Renal pelvis (tissue), 4 donors: ENCODE data around the gene COL23A1. TPM values are rescaled to one million over a fixed set of nuclear protein-coding genes. Genes with fewer than 3 reads are reported as not detected.

Experiments used
- DNase-seq: peaks from one replicate; pipeline ENCODE4 v3.0.0-alpha.2; 2013
- polyA plus RNA-seq, 3 donors: library from polyadenylated mRNA; unstranded; fragments of 120-200 nt; gene quantifications; one replicate each; pipeline ENCODE4 v1.2.1, GENCODE V29; 2013; ENCODE audit not compliant: insufficient read length in 3 of 3

COL23A1 gene
- polyA plus RNA-seq, 3 donors = 6.3 to 9.0 (median 7.1) TPM

- peak; percentile 57 for DNase-seq
Measured at GRCh38 chr5:178476972-178477754, 113.0 kb downstream of the COL23A1 start.

- DNase-seq = no peak
Measured at GRCh38 chr5:178476531-178476930, 113.7 kb downstream of the COL23A1 start.

DNA sequence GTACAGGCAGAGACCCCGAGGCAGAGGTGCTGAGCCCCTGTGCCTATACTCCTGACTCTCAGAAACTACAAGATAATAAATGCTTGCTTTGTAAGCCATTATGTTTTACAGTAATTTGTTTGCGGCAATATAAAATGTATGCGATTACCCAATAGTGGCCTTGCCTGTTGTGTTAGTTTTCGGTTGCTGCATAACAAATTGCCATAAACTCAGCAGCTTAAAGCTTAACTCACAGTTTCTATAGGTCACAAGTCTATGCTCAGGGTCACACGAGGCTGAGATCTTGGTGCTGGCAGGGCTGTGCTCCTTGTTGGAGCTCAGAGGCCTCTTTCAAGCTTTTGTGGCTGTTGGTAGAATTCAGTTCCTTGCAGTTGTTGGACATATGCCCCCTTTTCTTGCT lies 114.8 kb downstream of the COL23A1 start:
- DNase-seq = no peak

DNA sequence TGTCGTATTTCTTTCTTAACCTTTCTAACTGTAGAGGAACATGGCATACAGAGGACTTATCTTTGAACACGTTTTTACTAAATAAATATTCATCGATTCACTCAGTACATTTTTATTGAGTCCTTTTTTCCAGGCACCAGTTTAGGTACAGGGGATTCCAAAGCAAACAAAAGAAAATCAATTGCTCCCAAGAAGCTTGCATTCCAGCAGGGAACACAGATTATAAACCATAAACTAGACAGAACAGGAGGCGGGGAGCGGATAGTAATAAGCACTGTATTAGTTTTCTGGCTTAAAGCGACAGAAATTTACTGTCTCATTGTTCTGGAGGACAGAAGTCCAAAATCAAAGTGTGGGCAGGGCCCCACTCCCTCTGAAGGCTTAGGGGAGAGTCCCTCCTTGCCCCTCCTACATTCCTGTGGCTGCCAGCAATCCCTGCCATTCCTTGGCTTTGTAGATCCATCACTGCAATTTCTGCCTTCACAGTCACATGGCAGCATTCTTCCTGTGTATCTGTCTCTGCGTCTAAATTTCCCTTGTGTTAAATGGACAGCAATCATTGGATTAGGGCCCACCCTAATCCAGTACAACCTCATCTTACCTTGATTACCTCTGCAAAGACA lies 115.5 kb downstream of the COL23A1 start:
- no peak for DNase-seq

DNA sequence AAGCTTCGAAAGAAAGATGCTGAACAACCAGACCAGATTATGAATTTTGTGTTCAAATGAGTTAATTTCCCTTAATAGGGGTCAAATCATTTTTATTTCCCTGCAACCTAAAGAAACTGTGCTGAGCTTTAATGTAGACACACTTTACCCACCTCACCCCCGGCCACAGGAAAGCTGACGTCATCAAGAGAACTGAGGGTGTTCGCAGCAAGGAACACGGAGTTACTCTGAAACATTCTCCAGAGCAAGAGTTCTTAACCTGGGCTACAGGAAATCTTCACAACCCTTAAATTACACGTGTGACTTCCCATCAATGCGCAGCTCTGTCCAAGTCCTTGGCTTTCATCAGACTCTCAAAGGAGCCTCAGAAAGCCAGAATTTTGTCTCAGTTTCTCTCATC lies 116.3 kb downstream of the COL23A1 start:
- DNase-seq = no peak

DNA sequence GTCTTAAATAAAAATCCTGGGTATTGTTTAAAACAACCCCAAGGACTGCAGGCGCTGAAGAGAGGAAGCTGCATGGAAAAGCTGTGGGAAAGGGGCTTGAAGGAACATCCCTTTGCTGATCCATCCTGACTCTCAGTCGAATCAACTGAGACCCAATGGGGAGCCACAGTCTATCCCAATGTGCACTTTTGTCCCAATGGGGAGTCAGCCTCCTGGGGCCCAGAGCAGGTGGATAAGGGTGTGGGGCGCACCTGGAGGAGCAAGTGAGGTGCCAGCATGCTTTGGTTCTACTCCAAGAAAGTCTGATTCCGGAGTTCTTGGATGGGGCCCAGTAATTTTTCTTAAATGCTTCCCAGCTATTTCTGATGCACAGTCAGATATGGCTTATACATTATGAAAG lies 118.1 kb downstream of the COL23A1 start:
- DNase-seq = no peak

GRCh38 chr5:178471711-178472110 lies 118.5 kb downstream of the COL23A1 start:
- no peak for DNase-seq

DNA sequence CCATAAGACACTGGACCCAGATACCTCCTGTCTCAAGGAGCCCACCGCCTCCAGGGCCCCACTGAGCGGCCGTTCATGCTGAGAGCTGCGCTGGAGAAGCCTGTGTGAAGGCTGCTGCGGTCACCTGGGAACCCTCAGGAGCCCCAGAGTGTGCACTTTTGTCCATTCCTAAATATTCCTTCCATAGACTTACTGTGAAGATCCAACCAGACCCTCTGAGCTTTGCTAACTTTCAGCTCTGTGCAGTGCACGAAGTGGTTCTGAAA lies 119.5 kb downstream of the COL23A1 start:
- DNase-seq = no peak

- DNase-seq = no peak
Measured at GRCh38 chr5:178469975-178470759, 120.0 kb downstream of the COL23A1 start.

DNA sequence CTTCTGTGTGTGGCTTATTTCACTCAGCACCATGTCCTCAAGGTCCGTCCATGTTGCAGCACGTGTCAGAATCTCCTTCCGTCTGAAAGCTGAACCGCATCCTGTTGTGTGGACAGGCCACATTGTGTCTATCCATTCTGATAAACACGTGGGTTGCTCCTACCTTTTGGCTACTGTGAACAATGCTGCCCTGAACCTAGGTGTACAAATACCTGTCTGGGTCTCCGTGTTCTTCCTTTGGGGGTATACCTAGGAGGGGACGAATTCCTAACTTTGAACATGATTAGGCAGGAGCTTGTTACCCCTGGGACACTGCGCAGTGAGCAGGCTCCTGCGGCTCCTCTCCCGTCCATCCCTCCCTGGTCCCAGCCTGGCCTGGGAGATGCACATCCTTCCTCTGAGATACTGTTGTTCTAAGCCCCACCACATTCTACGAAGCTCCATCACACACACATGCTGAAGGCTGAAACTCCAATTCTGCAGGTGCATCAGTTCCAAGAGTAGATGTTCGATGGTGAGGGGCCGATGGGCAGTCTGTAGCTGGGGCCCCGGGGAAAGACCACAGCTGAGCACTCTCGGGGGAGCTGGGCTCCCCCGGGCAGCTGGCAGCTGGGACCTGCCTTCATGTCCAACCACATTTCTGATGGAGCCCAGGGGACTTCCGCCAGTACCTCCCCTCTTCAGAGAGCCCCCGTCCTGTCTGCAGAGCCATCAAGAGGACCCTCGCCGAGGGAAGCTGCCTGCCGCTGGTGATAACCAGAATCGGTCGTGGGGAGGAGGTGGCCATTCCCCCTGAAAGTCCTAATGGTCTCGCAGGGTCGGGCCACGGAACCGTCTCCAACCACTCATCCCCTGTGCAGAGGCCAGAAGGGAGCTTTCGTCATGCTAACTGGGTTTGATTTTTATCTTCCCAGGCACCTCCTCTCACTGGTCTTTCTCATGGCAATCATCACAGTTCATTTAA lies 120.9 kb downstream of the COL23A1 start:
- DNase-seq = no peak

- no peak for DNase-seq
Measured at GRCh38 chr5:178468196-178468685, 122.0 kb downstream of the COL23A1 start.

- DNase-seq = peak; percentile 71
Measured at GRCh38 chr5:178467568-178468195, 122.5 kb downstream of the COL23A1 start.

DNA sequence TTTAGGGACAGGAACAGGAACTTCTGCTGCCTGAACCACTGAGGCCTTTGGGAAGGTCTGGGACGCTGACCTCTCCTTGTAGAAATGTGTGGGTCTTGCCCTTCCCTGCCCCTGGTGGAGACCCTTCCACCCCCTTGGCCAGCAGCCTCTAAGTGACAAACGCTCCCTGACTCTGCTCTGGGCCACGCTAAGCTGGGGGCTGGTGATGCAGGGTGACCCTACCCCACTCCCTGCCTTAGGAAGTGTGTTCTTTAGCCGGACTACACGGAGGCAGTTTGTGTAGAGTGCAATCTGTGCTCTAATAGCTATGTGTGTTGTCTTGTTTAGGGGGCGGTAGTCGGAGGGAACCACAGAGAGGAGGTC lies 123.0 kb downstream of the COL23A1 start:
- no peak for DNase-seq

DNA sequence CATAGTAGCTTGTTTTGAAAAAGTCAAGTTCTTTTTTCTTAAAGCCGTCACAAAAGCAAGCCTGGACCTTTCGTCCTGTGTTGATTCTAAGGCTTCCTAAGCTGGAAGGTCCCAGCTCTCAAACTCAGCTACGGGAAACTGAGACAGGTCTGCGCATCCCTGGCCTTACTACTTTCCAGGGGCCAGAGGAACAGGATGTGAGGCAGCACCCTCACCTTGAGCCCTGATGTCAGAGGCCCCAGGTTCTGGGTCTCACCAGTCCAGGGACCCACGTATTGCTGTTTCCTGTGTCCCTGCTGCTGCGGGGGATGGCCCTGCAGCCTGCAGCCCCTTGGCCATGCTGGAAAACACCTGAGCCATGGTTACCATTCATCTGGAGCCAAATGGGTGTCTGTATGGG lies 123.9 kb downstream of the COL23A1 start:
- no peak for DNase-seq

- no peak for DNase-seq
Measured at GRCh38 chr5:178465861-178466288, 124.3 kb downstream of the COL23A1 start.

DNA sequence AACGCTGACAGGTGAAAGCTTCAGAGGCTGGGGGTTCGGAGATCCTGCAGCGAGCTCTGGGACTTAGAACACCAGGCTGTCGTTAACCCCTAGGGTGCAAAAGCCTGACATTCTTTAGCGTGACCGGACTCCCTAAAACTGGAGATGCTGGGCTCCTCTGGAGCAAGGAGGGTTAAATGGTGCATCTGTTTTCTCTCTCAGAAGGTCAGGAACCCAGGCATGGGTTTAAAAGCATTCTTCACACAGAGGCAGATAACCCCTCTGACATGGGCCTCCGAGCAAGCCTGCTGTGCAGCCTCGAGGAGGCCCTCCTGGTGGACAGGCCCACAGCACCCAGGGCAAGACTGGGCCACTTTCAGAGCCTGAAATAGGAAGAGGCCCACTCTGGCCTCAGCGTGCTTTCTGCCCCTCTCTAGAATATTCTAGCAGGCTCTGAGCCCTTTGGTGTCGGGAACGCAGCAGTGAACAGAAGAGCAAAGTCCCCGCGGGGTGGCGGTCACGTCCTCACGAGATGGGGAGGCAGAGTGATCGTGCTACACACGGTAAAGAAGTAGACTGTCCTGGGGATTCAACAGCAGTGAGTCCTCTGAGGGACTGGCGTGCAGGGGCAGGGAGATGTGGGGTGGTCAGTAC lies 124.8 kb downstream of the COL23A1 start:
- no peak for DNase-seq

DNA sequence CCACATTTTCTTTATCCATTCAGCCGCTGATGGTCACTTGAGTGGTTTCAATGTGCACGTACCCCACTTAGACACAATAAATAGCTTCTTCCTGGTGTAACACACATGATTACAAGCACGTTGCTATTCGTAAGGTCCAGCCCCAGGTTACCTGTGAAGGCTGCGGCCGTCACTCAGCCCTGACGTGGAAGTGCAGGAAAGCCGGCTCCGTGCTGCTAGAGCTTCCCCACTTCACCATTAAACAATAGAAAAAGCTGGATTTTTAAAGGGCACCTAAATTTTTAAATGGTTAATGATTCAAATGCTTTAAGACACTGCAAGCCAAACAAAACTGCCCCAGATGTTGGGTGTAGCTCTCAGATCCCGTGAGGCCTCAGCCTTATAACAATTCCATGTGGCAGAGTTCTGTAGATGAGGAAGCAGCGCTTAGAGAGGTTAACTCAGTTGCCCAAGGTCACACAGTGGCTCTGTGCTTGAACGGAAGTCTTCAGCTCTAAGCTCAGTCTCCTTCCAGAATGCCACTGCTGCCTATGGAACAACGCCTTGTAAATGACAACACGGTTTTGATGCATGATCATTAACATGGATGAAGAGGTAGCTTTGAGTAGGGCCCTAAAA lies 125.7 kb downstream of the COL23A1 start:
- no peak for DNase-seq

DNA sequence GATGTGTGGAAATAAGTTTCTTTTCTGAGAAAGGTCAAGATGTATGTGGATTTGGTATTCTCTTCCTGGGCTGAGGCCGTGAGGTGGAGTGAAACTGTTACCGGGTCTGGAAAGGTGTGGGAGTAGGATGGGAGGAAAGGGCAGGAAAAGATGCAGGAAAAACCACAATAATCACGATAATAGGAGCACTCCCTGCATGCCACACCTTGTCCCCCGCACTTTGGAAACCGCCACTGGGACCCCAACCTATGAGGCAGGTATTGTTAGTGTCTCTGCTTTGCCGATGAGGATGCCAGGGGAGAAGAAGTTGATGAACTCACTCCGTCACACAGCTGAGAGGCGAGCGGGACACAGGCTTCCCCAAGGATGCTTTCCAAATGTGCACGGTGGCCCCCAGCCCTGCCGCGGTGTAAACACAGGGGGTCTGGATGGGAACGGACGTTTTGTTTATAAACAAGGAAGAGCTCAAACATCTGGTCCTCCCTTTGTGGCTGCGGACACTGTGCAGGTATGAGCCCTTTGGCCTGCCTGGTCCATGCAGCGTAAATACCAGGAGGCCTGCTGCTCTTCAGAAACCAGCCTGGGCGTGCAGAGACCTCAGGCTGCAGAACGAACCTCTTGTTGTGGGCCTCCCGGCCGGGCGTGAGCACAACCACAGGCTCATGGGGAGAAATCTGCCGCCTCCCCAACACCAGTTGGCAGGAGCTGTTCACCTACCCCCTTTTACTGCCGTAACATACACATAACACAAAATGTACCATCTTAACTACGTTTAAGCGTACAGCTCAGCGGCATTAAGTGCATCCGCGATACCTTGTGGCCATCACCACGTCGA lies 126.7 kb downstream of the COL23A1 start:
- no peak for DNase-seq

- peak; percentile 71 for DNase-seq
Measured at GRCh38 chr5:178462816-178463215, 127.4 kb downstream of the COL23A1 start.
